Stimulated activated CD4-positive, alpha-beta T cell treated with anti-CD3 and anti-CD28 coated beads, Interleukin-1b, Interleukin-23, amount 100 ng/mL, for 1 hour (primary cell): ENCODE measurements around the gene DSP.

Source experiments
- DNase-seq, 2 donors: peaks; one replicate each; pipeline ENCODE4 v3.0.0-alpha.2; 2020; ENCODE audit warnings: low read depth in 2 of 2

DSP gene

GRCh38 chr6:7591770-7592169 is 50.3 kb downstream of the DSP start:
- DNase-seq, result no peak

- no peak for DNase-seq
Observed at GRCh38 chr6:7593229-7593628, 51.8 kb downstream of the DSP start.

- no peak for DNase-seq
Observed at GRCh38 chr6:7594579-7595125, 53.2 kb downstream of the DSP start.

- no peak for DNase-seq
Observed at GRCh38 chr6:7604003-7604402, 62.5 kb downstream of the DSP start.

- no peak for DNase-seq
Observed at GRCh38 chr6:7604506-7604905, 63.0 kb downstream of the DSP start.

- no peak for DNase-seq
Observed at GRCh38 chr6:7615611-7616383, 74.3 kb downstream of the DSP start.

GRCh38 chr6:7617801-7618764 is 76.6 kb downstream of the DSP start:
- no peak for DNase-seq

GRCh38 chr6:7621761-7622160 is 80.3 kb downstream of the DSP start:
- no peak for DNase-seq

- no peak for DNase-seq
Observed at GRCh38 chr6:7624796-7625710, 83.6 kb downstream of the DSP start.

GRCh38 chr6:7628479-7628878 is 87.0 kb downstream of the DSP start:
- no peak for DNase-seq

- no peak for DNase-seq
Observed at GRCh38 chr6:7628909-7629308, 87.4 kb downstream of the DSP start.

GRCh38 chr6:7629321-7629720 is 87.8 kb downstream of the DSP start:
- no peak for DNase-seq

GRCh38 chr6:7630792-7631191 is 89.3 kb downstream of the DSP start:
- DNase-seq, result no peak

- no peak for DNase-seq
Observed at GRCh38 chr6:7631466-7631865, 90.0 kb downstream of the DSP start.

- DNase-seq, result no peak
Observed at GRCh38 chr6:7632501-7633290, 91.2 kb downstream of the DSP start.

- DNase-seq, result no peak
Observed at GRCh38 chr6:7633361-7633760, 91.9 kb downstream of the DSP start.

- no peak for DNase-seq
Observed at GRCh38 chr6:7636151-7636550, 94.7 kb downstream of the DSP start.
